DND-41 (cell line): ENCODE data around the gene OBSCN.

Experiments used
- ATAC-seq: fragments of 200-7000 bp; cut with Tn5 transposase; 3 replicates; pipeline ENCODE4 v1.9.1; 2021; ENCODE audit warnings: low read depth; ENCODE audit not compliant: insufficient read depth
- DNase-seq: peaks from one replicate; pipeline ENCODE4 v3.0.0-alpha.2; 2020
- H2AFZ ChIP-seq: 2 replicates; pipeline ENCODE4 v1.6.0; 2012; ENCODE audit warnings: low read depth, low read length
- H3K27ac ChIP-seq: 2 replicates; pipeline ENCODE4 v1.5.1; 2012; ENCODE audit warnings: low read length, inconsistent platforms
- H3K27me3 ChIP-seq: fragments of 200-600 bp; sonication (generic); 2 replicates; pipeline ENCODE4 v1.6.0; 2012; ENCODE audit warnings: low read length, mild to moderate bottlenecking, inconsistent platforms; ENCODE audit not compliant: insufficient read depth, poor library complexity
- H3K36me3 ChIP-seq: 2 replicates; pipeline ENCODE4 v1.5.1; 2012; ENCODE audit warnings: low read length, inconsistent platforms; ENCODE audit not compliant: insufficient read depth
- H3K4me1 ChIP-seq: 2 replicates; pipeline ENCODE4 v1.5.1; 2012; ENCODE audit warnings: mild to moderate bottlenecking, low read length; ENCODE audit not compliant: insufficient read depth
- H3K4me2 ChIP-seq: 2 replicates; pipeline ENCODE4 v1.6.0; 2012; ENCODE audit warnings: mild to moderate bottlenecking, moderate library complexity, low read length, inconsistent platforms; ENCODE audit not compliant: insufficient read depth
- H3K4me3 ChIP-seq, 2 experiments: fragments of 200-600 bp in 1 of 2; shearing (Covaris generic) in 1 of 2; 2 replicates each; pipeline ENCODE4 v1.5.1; 2012 to 2016; ENCODE audit warnings: inconsistent platforms in 2 of 2, low read length in 2 of 2, mild to moderate bottlenecking in 2 of 2, low read depth in 1 of 2, moderate library complexity in 1 of 2
- H3K79me2 ChIP-seq: 2 replicates; pipeline ENCODE4 v1.6.0; 2012; ENCODE audit warnings: low read length, inconsistent platforms; ENCODE audit not compliant: insufficient read depth
- H3K9ac ChIP-seq: 2 replicates; pipeline ENCODE4 v1.6.0; 2012; ENCODE audit warnings: low read depth, mild to moderate bottlenecking, inconsistent platforms, low read length, moderate library complexity
- H3K9me3 ChIP-seq: 2 replicates; pipeline ENCODE4 v1.5.1; 2012; ENCODE audit warnings: low read length, moderate library complexity, mild to moderate bottlenecking, inconsistent platforms; ENCODE audit not compliant: insufficient read depth, severe bottlenecking
- H4K20me1 ChIP-seq: 2 replicates; pipeline ENCODE4 v1.6.0; 2012; ENCODE audit warnings: low read length; ENCODE audit not compliant: insufficient read depth
- EZH2 ChIP-seq: IDR thresholded peaks from 3 replicates; pipeline ENCODE4 v1.6.1; 2012; ENCODE audit warnings: borderline replicate concordance, low read depth, mild to moderate bottlenecking, moderate library complexity, low read length, inconsistent platforms; ENCODE audit not compliant: severe bottlenecking
- TF ChIP-seq, protein P1 (sequence below): IDR thresholded peaks from 2 replicates; pipeline ENCODE4 v1.5.1; 2012; ENCODE audit warnings: borderline replicate concordance, low read length, moderate library complexity, mild to moderate bottlenecking; ENCODE audit not compliant: poor library complexity, severe bottlenecking; ENCODE audit errors: extremely low read depth

Gene OBSCN

GRCh38 chr1:228216371-228217320 lies 8.8 kb downstream of the OBSCN start:
- Histone ChIP-seq H4K20me1 (peaks cover 31% of the 10 kb centered on the region), H3K9me3 (no peaks in the 10 kb centered on the region), H3K9ac (no peak overlapping the region), H3K4me2 (no peak overlapping the region), H3K4me1 (peaks cover 25% of the 10 kb centered on the region), H3K27ac (no peak overlapping the region), H3K27me3 (no peaks in the 10 kb centered on the region), H3K36me3 (peaks cover 62% of the 10 kb centered on the region), H3K79me2 (peaks cover 6% of the 10 kb centered on the region), H2AFZ (no peak overlapping the region), H3K4me3 (no peak overlapping the region)
- ATAC-seq (no peak), DNase-seq (no peak)
- TF ChIP-seq, protein P1, sequence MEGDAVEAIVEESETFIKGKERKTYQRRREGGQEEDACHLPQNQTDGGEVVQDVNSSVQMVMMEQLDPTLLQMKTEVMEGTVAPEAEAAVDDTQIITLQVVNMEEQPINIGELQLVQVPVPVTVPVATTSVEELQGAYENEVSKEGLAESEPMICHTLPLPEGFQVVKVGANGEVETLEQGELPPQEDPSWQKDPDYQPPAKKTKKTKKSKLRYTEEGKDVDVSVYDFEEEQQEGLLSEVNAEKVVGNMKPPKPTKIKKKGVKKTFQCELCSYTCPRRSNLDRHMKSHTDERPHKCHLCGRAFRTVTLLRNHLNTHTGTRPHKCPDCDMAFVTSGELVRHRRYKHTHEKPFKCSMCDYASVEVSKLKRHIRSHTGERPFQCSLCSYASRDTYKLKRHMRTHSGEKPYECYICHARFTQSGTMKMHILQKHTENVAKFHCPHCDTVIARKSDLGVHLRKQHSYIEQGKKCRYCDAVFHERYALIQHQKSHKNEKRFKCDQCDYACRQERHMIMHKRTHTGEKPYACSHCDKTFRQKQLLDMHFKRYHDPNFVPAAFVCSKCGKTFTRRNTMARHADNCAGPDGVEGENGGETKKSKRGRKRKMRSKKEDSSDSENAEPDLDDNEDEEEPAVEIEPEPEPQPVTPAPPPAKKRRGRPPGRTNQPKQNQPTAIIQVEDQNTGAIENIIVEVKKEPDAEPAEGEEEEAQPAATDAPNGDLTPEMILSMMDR = no peak
- TF ChIP-seq EZH2 = no peak

GRCh38 chr1:228217551-228218344 lies 9.9 kb downstream of the OBSCN start:
- Histone ChIP-seq H3K4me1 (peaks cover 21% of the 10 kb centered on the region), H3K4me2 (no peak overlapping the region), H4K20me1 (peaks cover 31% of the 10 kb centered on the region), H3K36me3 (peaks cover 66% of the 10 kb centered on the region), H3K79me2 (peaks cover 6% of the 10 kb centered on the region), H3K9me3 (no peaks in the 10 kb centered on the region), H2AFZ (no peak overlapping the region), H3K27me3 (no peaks in the 10 kb centered on the region), H3K4me3 (no peak overlapping the region), H3K27ac (no peak overlapping the region), H3K9ac (no peak overlapping the region)
- DNase-seq = no peak
- TF ChIP-seq EZH2 = no peak
- TF ChIP-seq, protein P1 = no peak
- no peak for ATAC-seq

- Histone ChIP-seq H2AFZ (no peak overlapping the region), H3K79me2 (peaks cover 6% of the 10 kb centered on the region)
Measured at GRCh38 chr1:228218513-228219244, 10.8 kb downstream of the OBSCN start.

More at GRCh38 chr1:228218513-228219244, 10.8 kb downstream of the OBSCN start:
- ATAC-seq (no peak), DNase-seq (no peak)
- Histone ChIP-seq H3K4me1 (peaks cover 20% of the 10 kb centered on the region), H3K4me3 (no peak overlapping the region), H3K36me3 (peaks cover 67% of the 10 kb centered on the region), H3K9me3 (no peaks in the 10 kb centered on the region), H3K27me3 (no peaks in the 10 kb centered on the region), H3K27ac (no peak overlapping the region), H3K9ac (no peak overlapping the region), H4K20me1 (peaks cover 31% of the 10 kb centered on the region), H3K4me2 (no peak overlapping the region)
- TF ChIP-seq EZH2 = no peak
- TF ChIP-seq, protein P1 = no peak
